Ascending aorta (tissue), 2 donors: ENCODE results near the gene MBD3L2B. TPM values are rescaled to one million over a fixed set of nuclear protein-coding genes. Genes with fewer than 3 reads are reported as not detected.
"Not testable (repeated sequence)": the region's sequence is repeated elsewhere in the genome, so short reads cannot be mapped to it uniquely, and the experiment has no call there.

Experiments
- DNase-seq, 2 donors: peaks; one replicate each; pipeline ENCODE4 v3.0.0-alpha.2; 2019; ENCODE audit warnings: low spot score in 2 of 2
- H3K27ac ChIP-seq, 2 donors: fragments of 200-600 bp; sonication (generic); one replicate each; pipeline ENCODE4 v1.5.1; 2016 to 2017; ENCODE audit warnings: mild to moderate bottlenecking in 1 of 2
- H3K27me3 ChIP-seq: fragments of 200-600 bp; sonication (generic); one replicate; pipeline ENCODE4 v1.5.1; 2017
- H3K36me3 ChIP-seq, 2 donors: fragments of 200-600 bp; sonication (generic); one replicate each; pipeline ENCODE4 v1.5.1; 2016
- H3K4me1 ChIP-seq, 2 donors: fragments of 200-600 bp; sonication (generic); one replicate each; pipeline ENCODE4 v1.5.1; 2016 to 2017; ENCODE audit warnings: mild to moderate bottlenecking in 1 of 2
- H3K4me3 ChIP-seq, 2 donors: fragments of 200-600 bp; sonication (generic); one replicate each; pipeline ENCODE4 v1.5.1; 2016 to 2017; ENCODE audit warnings: mild to moderate bottlenecking in 1 of 2
- H3K9me3 ChIP-seq, 2 donors: fragments of 200-600 bp; sonication (generic); one replicate each; pipeline ENCODE4 v1.5.1; 2016
- intact Hi-C: fragments of 100-400 bp; cut with DNase I; formaldehyde crosslinking; loops from one replicate; pipeline ENCODE4 v1.15.1; 2023
- total RNA-seq: library from RNA; depleted of rRNA; stranded (reverse); fragments of >200 nt; gene quantifications from one replicate; pipeline ENCODE4 v1.1.0, GENCODE V29; 2016
- TF ChIP-seq, protein P1 (sequence below), 3 experiments: fragments of 200-600 bp in 2 of 3; fragments of 450-650 bp in 1 of 3; sonication (generic) in 2 of 3; IDR thresholded peaks; one replicate each; pipeline ENCODE4 v1.5.1; 2016 to 2019; ENCODE audit warnings: antibody characterized with exemption in 3 of 3, mild to moderate bottlenecking in 1 of 3, moderate library complexity in 1 of 3

Gene MBD3L2B
- total RNA-seq, 1 donor from 2014 or later = not detected

DNA sequence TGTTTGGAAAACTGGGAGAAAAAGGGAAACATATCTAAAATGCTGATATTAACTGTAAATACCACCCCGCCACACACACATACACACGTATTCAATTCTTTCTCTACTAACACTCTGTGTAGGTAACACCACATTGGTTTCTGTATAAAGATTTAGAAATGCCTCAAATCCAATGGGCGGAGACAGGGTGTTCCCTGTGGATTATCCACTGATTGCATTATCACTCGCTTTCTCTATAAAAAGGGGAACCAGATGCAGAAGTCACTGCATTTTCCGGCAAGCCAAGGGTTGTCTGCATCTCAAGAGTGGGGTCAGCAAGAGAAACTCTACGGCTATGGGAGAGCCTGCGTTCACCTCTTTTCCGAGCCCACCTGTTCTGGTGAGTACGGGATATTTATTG, 9.0 kb upstream of the MBD3L2B start, which contains the start of gene MBD3L5:
Gene MBD3L5 (plus strand): TSS at position 301 of the 400 bp plus-strand sequence. CDS start 34 bp downstream, at position 335.
- H3K4me3 ChIP-seq, H3K27me3 ChIP-seq, H3K36me3 ChIP-seq, H3K4me1 ChIP-seq, intact Hi-C loops, H3K9me3 ChIP-seq, H3K27ac ChIP-seq, DNase-seq: not testable (repeated sequence)

DNA sequence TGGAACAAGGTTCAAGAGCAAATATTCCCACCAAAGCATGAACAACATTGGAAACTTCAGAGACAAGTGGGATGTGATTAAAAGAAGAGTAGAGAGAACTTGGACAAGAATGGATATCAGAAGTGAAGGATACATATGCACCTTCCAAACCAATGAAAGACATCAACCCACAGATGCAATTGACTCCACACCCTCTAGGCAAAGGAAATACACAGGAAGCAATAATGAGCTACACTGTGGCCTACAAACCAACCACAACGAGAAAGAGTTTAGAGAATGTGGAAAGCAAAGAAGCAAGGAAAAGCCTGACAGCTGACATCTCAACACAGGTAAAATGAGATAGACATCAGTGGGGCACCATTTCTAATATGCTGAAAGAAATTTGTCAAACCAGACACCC, 7.6 kb upstream of the MBD3L2B start:
- H3K27ac ChIP-seq, intact Hi-C loops, H3K4me3 ChIP-seq, H3K9me3 ChIP-seq, H3K27me3 ChIP-seq, H3K36me3 ChIP-seq, DNase-seq, H3K4me1 ChIP-seq: not testable (repeated sequence)

DNA sequence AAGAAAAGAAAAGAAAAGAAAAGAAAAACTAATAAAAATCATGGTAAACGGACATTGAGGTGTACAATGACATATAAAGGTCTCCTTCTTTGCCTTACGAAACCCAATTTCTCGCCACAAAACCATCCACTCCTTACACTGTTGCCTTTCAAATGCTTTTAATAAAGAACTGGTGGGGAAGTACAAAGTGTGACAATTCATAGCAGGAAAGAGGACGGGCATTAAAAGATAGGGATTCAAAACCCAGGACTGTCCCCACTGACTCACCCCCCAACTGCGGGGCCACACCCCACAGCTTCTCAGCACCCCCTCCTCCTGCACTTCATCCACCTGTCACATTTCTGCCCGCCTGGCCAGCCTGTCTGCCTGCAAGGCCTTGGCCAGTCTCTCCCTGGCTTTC, 2.4 kb downstream of the MBD3L2B start:
- Histone ChIP-seq H3K27ac (no peak overlapping the region), H3K4me3 (no peak overlapping the region), H3K9me3 (no peaks in the 10 kb centered on the region), H3K27me3 (no peaks in the 10 kb centered on the region), H3K36me3 (no peaks in the 10 kb centered on the region), H3K4me1 (no peaks in the 10 kb centered on the region)
- TF ChIP-seq, protein P1, sequence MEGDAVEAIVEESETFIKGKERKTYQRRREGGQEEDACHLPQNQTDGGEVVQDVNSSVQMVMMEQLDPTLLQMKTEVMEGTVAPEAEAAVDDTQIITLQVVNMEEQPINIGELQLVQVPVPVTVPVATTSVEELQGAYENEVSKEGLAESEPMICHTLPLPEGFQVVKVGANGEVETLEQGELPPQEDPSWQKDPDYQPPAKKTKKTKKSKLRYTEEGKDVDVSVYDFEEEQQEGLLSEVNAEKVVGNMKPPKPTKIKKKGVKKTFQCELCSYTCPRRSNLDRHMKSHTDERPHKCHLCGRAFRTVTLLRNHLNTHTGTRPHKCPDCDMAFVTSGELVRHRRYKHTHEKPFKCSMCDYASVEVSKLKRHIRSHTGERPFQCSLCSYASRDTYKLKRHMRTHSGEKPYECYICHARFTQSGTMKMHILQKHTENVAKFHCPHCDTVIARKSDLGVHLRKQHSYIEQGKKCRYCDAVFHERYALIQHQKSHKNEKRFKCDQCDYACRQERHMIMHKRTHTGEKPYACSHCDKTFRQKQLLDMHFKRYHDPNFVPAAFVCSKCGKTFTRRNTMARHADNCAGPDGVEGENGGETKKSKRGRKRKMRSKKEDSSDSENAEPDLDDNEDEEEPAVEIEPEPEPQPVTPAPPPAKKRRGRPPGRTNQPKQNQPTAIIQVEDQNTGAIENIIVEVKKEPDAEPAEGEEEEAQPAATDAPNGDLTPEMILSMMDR (IDR thresholded peaks at IDR 0.05) = no peak
- intact Hi-C loops = no loop called here
- DNase-seq = no peak

DNA sequence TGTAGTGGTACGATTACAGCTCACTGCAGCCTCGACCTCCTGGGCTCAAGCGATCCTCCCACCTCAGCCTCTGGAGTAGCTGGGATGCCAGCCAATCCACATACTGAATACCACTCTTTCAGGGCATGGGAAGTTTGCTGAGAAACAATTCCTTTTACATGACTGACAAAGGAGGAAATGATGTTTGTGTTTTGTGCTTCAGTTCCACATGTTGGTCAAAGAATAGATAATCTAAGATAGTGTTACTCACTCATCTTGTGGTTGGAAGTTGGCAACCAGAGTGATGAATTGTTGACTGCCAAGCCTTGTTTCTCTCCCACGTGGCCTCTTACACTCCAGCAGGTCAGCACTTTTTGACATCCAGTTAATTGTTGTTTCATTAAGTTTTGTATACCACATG, 7.6 kb downstream of the MBD3L2B start:
- Histone ChIP-seq H3K4me1 (no peaks in the 10 kb centered on the region), H3K27me3 (no peaks in the 10 kb centered on the region), H3K9me3 (no peaks in the 10 kb centered on the region), H3K36me3 (no peaks in the 10 kb centered on the region), H3K27ac (no peak overlapping the region), H3K4me3 (no peak overlapping the region)
- TF ChIP-seq, protein P1 (IDR thresholded peaks at IDR 0.05) = no peak
- intact Hi-C loops = no loop called here
- no peak for DNase-seq

DNA sequence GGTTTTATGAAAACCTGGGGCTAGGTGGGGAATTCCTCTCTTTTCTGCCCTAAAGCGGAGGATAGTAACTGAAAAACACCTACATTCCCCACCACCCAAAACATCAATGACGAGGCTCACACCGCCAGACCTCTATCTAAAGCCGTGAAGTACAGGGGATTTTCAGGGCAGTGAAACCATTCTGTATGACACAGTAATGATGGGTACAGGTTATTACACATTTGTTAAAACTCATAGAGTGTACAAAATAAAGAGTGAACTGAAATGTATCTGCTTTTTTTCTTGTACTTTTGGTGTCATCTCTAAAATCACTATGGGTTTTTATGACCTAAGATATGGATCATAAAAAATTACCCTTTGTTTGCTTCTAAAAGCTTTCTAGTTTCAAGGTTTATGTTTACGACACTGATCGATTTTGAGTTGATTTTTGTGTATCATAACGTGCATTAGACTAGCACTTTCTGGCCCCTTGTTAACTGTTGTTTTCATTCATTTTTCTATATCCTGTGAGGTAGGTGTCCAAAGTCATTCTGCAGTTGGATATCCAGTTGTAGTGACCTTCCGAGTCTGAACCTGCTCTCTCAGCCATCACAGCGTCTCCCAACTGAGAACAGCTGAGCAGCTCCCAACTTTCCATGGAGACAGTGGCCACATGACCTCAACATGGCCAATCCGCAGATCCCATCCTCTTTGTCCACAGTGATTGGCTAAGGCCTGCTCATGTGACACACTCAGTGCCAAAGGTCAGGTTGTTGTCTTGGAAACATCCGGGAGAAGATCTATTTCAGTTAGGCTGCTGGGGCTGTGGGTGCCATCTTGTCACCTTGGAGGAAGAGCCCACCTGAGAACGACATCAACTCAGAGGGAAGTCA, 10.3 kb downstream of the MBD3L2B start:
- no peak overlapping the region for H3K27ac ChIP-seq
- DNase-seq = no peak
- no peaks in the 10 kb centered on the region for H3K36me3 ChIP-seq
- no peak overlapping the region for H3K4me3 ChIP-seq
- no peaks in the 10 kb centered on the region for H3K9me3 ChIP-seq
- H3K27me3 ChIP-seq = no peaks in the 10 kb centered on the region
- TF ChIP-seq, protein P1 (IDR thresholded peaks at IDR 0.05) = no peak
- intact Hi-C loops = no loop called here
- H3K4me1 ChIP-seq = no peaks in the 10 kb centered on the region

DNA sequence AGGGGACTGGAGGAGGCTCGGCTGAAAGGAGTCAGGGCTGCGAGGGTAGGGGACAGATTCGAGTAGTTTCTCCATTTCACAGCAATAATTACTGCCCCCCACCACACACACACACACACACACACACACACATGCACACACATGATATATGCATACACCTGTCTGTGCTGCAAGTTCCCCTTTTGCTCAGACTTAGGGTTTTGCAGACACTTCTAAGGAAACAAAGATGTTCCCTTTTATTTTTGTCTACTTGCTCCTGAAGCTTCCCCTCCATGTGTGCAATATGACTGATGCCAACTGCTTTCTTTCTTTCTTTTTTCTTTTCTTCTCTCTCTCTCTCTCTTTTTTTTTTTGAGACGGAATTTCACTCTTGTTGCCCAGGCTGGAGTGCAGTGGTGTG, 13.4 kb downstream of the MBD3L2B start:
- Histone ChIP-seq H3K27me3 (no peaks in the 10 kb centered on the region), H3K4me1 (no peaks in the 10 kb centered on the region), H3K9me3 (no peaks in the 10 kb centered on the region), H3K36me3 (no peaks in the 10 kb centered on the region), H3K4me3 (no peak overlapping the region), H3K27ac (no peak overlapping the region)
- intact Hi-C loops = no loop called here
- DNase-seq = no peak
- TF ChIP-seq, protein P1 (IDR thresholded peaks at IDR 0.05) = no peak
